HG02642 (cell line): ENCODE measurements around the gene GIMAP1.
A peak's percentile ranks its signal among the peaks of the same experiment; 100 is the strongest.
"Not testable (repeated sequence)": the region's sequence is repeated elsewhere in the genome, so short reads cannot be mapped to it uniquely, and the experiment has no call there.

Experiments used
- ATAC-seq: cut with Tn5 transposase; IDR thresholded peaks from one replicate; pipeline ENCODE4 v1.9.1; 2021; ENCODE audit warnings: mild to moderate bottlenecking; ENCODE audit not compliant: unreplicated experiment, poor library complexity

GIMAP1 gene

GRCh38 chr7:150716368-150716767, at the start of gene GIMAP1:
GIMAP1 (plus strand) TSS chr7:150716613; CDS start chr7:150719048, 2,435 bp downstream.
- ATAC-seq, result no peak

GRCh38 chr7:150668472-150668911, 47.9 kb upstream of the GIMAP1 start:
- ATAC-seq, result peak; percentile 75

GRCh38 chr7:150668977-150669376, 47.4 kb upstream of the GIMAP1 start:
- ATAC-seq, result no peak

DNA sequence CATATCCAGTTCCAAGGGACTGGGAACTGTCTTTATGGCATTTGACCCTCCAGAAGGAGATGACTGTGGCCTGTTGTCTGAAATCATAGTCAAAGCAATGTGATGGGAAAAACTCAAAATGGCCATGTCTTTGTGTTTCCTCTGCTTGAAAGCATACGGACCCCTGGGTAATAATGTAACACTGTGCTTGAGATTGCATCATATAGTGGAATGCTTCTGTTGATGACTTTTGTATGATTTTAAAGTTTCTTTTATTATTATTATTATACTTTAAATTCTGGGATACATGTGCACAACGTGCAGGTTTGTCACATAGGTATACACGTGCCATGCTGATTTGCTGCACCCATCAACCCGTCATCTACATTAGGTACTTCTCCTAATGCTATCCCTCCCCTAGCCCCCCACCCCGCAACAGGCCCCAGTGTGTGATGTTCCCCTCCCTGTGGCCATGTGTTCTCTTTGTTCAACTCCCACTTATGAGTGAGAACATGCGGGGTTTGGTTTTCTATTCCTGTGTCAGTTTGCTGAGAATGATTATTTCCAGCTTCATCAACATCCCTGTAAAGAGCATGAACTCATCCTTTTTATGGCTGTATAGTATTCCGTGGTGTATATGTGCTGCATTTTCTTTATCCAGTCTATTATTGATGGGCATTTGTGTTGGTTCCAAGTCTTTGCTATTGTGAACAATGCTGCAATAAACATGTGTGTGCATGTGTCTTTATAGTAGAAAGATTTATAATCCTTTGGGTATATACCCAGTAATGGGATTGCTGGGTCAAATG, 44.4 kb upstream of the GIMAP1 start:
- ATAC-seq, result not testable (repeated sequence)

DNA sequence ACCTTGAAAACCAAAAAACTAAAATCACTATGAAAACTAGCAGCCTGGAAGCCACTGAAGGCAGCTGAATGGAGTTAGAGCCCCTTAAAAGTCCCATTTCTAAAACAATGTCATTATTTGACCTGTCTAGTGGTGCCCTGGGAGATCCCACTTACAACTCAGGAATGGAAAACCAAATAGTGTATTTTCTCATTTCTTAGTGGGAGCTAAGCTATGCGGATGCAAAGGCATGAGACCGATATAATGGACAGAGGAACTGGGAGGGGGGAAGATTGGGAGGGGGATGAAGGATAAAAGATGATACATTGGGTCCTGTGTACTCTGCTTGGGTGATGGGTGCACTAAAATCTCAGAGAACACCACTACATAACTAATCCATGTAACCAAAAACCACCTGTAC, 40.7 kb upstream of the GIMAP1 start:
- no peak for ATAC-seq

GRCh38 chr7:150676276-150676675, 40.1 kb upstream of the GIMAP1 start:
- ATAC-seq, result not testable (repeated sequence)

- not testable (repeated sequence) for ATAC-seq
These were observed 39.6 kb upstream of the GIMAP1 start for GRCh38 chr7:150676854-150677253.

GRCh38 chr7:150678601-150679000, 37.8 kb upstream of the GIMAP1 start:
- not testable (repeated sequence) for ATAC-seq

- ATAC-seq, result not testable (repeated sequence)
These were observed 36.0 kb upstream of the GIMAP1 start for GRCh38 chr7:150680364-150680763.

- ATAC-seq, result peak; percentile 96
These were observed 31.0 kb upstream of the GIMAP1 start, which contains the start of gene GIMAP2 for GRCh38 chr7:150685219-150686029. GIMAP2 (plus strand) TSS chr7:150685706; CDS start chr7:150687060, 1,354 bp downstream.

GRCh38 chr7:150686030-150686631, 30.3 kb upstream of the GIMAP1 start:
- ATAC-seq, result peak; percentile 44

GRCh38 chr7:150688630-150689029, 27.8 kb upstream of the GIMAP1 start:
- ATAC-seq, result no peak

GRCh38 chr7:150695654-150696053, 20.8 kb upstream of the GIMAP1 start:
- no peak for ATAC-seq

- ATAC-seq, result no peak
These were observed 13.2 kb upstream of the GIMAP1 start for GRCh38 chr7:150703209-150703608.

DNA sequence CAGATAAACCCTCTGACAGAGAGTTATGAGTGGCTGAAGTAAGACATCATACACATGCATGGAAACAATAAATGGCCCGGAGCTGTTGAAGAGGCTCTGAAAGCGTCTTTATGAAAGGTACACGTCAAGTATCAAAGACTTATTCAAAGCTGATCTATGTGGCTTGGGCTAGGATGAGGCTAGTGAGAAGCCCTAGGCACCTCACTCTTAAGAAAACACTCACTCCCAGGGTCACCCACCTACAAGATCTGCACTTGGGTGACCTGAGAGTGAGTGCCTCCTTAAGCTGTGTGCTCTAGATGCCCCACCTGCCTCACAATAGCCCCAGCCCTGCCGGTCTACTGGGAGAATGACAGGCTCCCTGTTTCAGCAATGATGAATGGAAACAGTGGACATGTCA, 1.1 kb upstream of the GIMAP1 start:
- ATAC-seq, result no peak

DNA sequence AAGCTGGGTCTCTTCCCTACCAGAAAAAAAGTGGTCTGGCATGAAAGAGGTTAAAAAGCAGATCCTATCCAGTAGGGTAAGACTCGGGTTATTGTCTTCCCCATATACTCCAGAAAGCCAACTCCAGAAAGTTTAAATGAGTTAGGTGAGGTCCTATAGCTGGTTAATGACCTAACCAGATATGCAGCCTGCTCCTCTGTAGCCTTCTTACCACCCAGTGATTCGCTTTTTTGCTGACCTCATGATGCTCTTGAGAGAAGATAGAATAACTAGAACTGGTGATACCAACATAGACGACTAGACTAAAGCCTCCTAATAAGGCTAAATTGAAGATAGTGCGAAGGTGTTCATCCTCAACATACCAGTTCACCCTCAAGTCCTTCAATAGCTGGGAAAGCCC, 675 bp upstream of the GIMAP1 start:
- ATAC-seq, result no peak

- no peak for ATAC-seq
These were observed 526 bp downstream of the GIMAP1 start for GRCh38 chr7:150716939-150717338.

DNA sequence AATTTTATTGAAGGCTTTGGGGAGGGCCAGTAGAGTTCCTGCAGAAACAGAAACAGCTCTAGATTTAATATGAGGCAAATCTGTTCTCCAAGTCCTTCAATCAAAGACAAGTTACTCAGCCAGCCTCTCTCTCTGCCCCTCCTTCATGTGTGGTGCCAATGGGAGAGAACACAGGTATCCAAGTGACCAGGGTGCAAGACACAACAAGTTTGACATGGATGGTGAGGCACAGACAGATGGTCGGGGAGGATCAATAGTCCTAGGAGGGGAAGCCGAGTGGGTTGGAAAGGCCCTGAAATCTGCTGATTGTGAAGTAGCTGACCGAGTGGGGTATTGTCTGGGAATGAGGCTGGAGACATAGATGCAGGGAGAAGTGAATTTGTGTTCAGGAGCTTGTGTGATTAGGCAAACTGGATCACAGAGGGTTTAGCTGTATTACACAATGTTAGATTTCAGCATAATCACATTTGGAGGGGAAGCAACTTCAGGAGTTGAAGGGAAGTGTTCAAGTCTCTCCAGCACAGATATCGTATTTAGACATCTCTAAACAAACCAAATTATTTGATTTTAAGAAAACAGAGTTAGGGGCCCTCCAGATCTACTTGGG, 1.5 kb downstream of the GIMAP1 start:
- ATAC-seq, result no peak

DNA sequence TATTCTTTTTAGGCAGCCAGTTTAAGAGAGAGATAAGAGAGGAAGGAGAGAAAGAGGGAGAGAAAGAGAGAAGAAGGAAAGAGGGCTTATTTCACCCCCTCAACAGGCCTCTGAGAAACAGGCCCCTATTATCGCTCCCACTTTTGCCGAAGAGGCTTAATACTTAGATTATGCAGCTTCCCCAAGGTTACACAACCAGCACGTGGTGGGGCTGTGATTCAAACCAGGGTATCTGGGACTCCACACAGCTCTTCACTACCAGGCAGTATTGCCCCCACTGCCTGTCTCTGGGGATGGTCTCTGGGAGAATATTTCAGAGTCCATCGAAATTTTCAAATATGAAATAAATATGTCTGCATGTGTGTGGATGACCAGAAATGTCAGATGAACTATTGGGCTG, 3.0 kb downstream of the GIMAP1 start:
- no peak for ATAC-seq
